GM21367 (cell line): Measurements from ENCODE around the gene TRPM6.
A peak's percentile ranks its signal among the peaks of the same experiment; 100 is the strongest.
"Not testable (repeated sequence)": the region's sequence is repeated elsewhere in the genome, so short reads cannot be mapped to it uniquely, and the experiment has no call there.

Source experiments
- ATAC-seq: cut with Tn5 transposase; IDR thresholded peaks from one replicate; pipeline ENCODE4 v1.9.1; 2021; ENCODE audit not compliant: unreplicated experiment

The TRPM6 gene, protein sequence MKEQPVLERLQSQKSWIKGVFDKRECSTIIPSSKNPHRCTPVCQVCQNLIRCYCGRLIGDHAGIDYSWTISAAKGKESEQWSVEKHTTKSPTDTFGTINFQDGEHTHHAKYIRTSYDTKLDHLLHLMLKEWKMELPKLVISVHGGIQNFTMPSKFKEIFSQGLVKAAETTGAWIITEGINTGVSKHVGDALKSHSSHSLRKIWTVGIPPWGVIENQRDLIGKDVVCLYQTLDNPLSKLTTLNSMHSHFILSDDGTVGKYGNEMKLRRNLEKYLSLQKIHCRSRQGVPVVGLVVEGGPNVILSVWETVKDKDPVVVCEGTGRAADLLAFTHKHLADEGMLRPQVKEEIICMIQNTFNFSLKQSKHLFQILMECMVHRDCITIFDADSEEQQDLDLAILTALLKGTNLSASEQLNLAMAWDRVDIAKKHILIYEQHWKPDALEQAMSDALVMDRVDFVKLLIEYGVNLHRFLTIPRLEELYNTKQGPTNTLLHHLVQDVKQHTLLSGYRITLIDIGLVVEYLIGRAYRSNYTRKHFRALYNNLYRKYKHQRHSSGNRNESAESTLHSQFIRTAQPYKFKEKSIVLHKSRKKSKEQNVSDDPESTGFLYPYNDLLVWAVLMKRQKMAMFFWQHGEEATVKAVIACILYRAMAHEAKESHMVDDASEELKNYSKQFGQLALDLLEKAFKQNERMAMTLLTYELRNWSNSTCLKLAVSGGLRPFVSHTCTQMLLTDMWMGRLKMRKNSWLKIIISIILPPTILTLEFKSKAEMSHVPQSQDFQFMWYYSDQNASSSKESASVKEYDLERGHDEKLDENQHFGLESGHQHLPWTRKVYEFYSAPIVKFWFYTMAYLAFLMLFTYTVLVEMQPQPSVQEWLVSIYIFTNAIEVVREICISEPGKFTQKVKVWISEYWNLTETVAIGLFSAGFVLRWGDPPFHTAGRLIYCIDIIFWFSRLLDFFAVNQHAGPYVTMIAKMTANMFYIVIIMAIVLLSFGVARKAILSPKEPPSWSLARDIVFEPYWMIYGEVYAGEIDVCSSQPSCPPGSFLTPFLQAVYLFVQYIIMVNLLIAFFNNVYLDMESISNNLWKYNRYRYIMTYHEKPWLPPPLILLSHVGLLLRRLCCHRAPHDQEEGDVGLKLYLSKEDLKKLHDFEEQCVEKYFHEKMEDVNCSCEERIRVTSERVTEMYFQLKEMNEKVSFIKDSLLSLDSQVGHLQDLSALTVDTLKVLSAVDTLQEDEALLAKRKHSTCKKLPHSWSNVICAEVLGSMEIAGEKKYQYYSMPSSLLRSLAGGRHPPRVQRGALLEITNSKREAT (N-terminal part only)

DNA sequence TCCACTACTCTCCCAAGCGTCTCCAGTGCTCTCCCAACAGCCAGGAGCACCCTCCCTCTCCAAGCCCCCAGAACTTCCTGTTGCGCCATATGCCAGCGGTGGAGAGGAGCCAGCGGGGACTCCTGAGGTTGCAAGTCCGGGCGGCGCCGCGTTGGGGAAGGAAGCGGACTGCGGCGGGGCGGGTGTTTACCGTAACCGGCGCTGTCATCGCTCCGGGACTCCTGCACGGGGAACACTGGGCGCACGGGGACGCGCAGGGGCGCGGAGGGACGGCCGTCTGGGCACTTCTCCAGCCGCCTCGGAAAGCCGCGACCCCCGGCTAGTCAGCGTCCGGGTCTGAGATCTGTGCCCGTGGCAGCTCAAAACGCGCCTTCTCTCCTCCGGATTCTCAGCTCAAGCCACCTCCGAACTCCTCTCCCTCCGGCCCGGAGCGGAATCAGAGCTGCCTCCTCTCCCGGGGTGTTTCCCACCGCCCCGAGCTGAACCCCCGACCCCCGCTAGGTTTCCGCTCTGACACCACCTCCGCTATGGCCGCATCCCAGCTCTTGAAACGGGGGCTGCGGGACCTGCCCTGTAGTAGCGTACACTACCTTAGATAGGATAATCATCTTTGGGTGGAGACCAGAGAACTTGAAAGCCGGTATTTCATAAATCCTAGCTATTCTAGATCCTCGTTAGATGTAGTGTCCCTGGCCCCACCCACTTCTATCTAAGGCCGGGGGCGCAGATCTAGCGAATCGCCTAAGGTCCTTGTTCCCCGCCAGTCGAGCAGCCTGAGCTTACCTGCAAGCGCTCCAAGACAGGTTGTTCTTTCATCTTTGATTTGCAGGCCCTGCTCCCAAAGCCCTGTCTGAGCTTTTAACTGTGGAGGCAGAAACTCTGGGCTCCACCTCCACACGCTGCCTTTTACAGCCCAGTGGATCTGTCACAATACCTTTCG, at the start of gene TRPM6:
TSS of gene TRPM6 (minus strand) at position 881 of the 940 bp plus-strand sequence. CDS start at position 816, 65 bp downstream.
- peak; percentile 65 for ATAC-seq

DNA sequence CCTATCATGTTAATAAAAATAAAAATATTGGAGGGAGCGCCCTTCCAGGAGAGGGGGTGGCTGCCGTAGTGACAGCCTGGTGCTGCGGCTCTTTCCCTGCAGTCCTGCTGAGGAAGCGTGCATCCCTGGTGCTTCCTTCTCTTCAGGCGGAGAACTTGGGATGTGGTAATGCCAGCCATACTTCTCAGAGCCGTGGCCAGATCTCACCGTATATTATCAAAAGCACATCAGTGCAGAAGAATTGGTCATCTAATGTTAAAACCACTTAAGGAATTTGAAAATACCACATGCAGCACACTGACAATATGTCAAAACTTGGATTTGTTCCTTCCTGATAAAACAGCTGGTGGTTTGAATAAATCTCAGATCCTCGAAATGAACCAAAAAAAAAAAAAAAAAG, 47.3 kb upstream of the TRPM6 start:
- no peak for ATAC-seq

DNA sequence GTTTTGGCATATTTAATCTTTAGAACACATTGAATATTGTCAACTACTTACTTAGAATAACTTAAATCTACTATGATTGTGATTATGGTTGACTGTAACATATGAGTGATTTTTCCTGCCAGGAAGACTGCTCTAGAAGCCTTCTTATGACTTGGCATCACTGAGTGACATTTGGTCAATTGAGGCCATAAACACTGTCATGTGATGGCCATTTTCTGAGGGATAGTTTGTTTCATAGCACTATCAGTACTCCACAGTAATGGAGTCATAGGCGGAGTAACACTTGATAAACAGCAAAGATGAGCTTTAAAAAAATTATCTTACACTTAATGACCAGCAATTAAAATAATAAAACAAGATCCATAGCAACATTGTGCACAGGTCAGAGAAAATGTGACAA, 34.0 kb upstream of the TRPM6 start:
- ATAC-seq = no peak

DNA sequence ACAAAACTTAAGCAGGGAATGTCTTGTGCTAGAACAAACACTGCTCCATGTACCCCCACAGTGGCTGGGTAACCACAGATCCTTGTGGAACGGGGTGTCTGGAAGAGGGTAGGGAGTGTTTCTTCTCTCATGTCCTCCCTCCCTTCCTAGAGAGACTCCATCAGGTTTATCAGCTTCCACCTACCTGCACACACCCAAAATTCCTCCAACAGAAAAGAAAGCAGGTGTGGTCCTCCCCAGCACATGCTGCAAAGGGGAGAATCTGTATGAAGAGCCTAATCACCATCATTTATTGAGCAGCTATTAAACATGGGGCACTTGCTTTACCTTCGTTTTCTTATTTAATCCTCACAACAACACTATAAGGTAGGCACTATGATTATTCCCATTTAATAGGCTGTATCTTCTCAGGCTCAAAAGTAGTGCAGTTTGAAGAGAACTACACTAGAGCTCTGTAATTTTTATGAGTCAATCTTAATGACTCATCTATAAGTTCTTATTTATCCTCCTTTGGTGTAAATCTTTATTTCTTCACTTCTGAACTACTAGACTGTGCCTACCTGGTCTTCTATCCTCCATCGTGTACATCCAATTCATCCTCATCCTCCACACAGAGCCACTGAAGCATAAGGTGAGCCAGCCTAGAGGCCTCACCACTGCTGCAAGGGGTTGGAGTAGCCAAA, 33.4 kb upstream of the TRPM6 start:
- no peak for ATAC-seq

DNA sequence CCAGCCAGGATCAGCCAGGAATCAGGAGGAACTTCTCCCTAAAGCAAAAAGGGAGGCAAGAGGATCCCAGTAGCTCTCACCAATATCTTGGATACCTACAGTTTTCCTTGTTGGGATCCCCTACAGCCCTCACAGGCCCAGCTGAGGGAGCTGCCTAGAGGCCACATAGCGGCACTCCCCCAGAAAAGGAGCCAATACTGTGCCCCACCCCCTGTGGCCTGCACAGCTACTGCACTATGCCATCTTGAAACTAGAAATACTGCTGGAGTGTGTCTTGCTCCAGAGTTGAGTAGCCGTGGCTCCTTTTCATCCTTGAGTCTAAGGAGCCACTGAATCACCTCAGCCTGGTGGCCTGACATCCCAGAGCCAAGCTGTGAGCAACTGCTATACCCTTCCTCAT, 22.3 kb upstream of the TRPM6 start:
- no peak for ATAC-seq

DNA sequence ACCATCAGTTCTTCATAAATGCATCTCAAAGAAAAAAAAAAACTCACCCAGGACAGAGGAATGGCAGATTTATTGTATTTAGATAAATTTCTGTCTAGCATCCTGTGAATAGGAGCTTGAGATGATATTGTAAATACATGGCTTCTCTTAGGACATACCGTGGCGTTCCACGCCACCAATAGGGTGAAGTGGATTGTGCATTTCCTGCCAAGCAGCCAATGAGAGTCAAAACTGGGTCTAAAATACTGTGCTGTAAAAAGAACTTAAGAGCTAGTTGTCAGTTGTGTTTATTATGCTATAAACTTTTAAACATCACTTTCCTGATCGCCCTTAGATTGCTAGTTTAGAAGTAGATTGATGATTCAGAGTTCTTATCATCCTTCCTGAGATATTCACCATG, 20.9 kb upstream of the TRPM6 start:
- no peak for ATAC-seq

DNA sequence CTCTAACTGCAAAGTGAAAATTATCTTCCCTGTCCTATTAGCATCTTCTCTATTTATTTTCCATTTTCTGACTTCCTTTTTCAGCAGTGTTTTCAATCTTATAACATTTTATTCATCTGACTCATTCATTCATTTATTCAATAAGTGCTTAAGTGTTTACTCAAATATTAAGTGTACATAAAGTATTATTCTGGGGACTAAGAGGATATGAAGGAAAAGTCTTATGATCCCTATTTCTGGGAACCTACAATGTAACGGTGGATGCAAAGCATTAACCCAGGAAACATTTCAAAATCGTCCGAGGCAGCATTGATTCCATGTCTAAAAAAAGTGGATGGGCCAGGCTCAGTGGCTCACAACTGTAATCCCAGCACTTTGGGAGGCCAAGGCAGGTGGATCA, 19.4 kb upstream of the TRPM6 start:
- no peak for ATAC-seq

DNA sequence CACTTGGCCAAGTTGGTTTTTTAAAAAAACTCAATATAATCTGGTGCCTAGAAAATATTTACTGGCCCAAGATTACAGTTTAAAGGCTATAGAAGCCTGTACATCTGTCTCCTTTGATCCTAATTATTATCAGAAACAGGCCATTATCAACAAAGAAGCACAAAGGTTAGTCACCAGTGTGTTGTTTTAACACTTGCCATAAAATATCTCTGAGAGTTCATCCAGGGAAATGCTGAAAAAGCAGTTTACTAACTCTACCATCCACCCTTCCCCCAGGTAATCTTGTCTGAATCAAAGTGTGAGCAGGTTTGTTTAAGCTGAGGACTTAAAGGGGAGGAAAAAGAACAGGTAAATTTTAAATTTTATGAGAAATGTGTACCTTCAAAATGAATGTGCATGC, 13.3 kb upstream of the TRPM6 start:
- ATAC-seq = no peak

DNA sequence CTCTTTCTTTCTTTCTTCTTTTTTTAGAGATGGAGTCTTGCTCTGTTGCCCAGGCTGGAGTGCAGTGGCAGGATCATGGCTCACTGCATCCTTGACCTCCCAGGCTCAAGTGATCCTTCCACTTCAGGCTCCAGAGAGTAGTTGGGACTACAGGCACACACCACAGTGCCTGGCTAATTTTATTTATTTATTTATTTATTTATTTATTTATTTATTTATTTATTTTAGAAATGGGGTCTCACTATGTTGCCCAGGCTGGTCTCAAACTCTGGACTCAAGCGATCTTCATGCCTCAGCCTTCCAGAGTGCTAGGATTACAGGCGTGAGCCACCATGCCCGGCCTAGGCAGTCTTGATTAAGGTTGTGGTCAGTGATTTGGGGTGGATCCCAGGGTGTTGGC, 728 bp upstream of the TRPM6 start:
- not testable (repeated sequence) for ATAC-seq

DNA sequence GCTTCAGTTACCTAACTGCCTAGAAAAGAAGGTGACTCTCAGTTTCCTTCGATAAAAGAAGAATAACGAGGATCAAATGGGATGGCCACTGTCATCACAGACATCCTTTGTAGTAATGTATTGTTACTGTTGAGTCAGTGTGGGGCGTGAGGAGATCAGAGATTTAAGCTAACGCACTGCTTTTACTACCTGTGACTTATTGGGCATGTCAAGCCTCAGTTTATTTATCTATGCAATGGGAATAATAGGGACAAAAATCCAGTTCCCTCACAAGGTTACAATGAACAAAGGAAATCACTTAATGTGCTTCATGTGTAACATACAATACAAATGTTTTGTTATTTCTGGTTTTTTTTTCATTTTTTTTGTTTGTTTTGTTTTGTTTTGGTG, 255 bp upstream of the TRPM6 start:
- no peak for ATAC-seq

DNA sequence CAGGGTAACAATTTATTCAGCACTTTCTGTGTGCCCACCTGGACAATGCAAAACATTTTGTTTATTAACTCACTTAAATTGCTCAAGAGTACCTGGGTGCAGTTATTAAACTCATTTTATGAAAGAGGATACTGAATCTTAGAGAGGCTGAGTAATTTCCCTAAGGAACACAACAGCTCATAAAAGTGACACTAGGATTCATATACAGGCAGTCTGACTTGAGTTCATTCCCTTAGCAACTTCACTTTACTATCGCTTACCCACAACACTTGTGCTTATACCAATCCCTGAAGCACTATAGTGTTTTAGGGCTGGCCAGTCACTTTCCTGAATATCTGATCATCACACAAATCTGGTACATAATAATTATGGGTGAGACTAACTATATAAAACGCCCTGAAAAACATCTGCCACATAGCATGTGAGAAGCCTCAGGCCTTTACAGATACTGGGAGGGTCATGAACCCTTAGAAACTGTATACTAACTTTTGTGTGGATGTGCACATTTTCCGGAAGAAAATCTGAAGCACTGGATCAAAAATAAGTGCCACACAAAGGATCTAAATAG, 11.3 kb downstream of the TRPM6 start:
- ATAC-seq = no peak

DNA sequence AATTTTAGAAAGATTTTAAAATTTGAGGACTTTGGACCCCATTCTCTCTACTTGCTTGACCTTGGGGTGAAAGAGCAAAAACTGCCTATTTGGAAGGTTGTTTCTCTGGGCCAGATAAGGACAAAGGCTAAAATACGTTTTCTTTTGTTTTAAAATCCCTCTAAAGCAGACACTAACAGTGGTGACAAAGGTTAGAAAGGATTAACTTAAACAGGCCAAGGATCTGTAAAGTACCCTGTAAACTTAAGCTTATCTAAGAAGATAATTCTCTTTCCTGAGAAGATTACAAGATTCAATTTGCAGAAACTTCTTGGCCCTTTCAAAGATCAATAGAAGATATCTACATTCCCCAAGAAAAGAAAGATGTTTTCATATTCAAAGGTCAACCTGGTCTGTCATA, 12.1 kb downstream of the TRPM6 start:
- no peak for ATAC-seq

DNA sequence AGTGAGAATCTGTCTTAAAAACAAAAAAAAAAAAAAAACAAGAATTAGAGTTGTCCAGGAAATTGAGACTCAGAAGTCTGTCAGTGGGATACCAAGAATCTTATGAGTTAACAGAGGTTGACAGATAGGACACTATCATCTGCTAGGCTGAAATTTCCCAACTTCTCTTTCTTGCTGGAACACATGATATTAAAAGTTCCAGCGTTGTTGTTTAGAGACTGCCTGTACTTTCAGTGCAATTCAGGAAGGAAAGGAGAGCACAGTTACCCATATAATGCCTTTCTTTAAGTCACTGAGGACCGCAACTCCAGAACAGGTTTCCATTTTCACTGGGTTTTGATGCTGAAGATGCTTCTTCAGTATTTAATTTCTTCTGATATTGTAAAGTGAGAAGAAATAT, 13.5 kb downstream of the TRPM6 start:
- ATAC-seq = no peak

DNA sequence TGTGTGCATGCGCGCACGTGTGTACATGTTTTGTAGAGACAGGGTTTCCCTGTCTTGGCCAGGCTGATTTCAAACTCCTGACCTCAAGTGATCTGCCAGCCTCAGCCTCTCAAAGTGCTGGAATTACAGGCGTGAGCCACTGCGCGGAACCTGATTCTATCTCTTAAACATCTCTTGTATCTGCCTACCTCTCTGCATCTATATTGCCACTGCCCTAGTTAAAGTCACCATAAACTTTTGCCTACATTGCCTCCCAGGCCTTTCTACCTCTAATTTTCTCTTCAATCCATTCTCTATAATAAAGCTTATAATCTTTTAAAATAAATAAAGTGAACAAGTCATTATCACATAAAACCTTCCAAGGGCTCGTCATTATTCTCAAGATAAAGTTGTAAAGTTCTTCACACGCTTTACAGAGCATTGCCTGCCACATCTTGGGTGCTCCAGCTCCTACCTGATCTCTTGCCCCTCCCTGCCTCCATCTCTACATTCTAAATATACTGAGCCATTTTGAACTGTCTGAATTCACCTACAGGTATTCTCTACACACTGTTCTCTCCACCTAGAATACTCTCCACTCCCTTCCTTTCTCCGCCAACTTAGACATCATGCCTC, 15.0 kb downstream of the TRPM6 start:
- no peak for ATAC-seq

DNA sequence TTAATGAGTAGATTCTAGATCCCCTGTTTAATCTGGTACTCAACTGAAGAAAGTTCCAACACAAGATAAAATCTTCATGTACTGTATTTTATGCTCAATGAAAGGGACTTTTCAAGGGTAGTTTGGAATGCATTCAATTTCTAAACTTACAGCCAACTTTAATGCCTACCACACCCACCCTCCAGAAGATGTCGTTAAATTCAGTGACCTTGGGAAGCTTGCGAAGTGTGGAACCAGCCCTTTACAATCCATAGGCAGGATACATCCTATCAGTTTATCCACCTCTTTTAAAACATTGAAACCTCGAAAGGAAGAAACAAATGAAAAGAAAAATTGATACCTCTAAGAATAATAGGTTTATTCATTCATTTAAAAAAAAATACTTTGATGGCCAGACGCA, 20.2 kb downstream of the TRPM6 start:
- no peak for ATAC-seq

DNA sequence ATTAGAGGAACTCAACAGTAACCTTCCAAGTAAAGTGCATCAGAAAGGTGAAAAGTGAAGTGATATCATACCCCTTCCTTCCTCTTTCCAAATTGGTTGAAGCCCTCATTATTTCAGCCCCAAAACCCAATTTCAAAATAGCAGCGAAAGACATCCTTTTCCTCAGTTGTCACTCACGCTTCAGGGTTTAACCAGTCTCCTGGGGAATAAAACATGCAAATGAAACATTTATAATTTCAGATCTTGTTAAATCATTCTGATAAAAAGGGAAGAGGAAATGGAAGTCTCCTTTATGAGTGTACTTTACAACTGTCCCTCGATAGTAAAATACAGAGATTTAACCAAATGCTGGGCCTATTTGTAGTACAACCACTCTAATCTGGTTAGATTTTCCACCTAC, 22.5 kb downstream of the TRPM6 start:
- ATAC-seq = no peak

DNA sequence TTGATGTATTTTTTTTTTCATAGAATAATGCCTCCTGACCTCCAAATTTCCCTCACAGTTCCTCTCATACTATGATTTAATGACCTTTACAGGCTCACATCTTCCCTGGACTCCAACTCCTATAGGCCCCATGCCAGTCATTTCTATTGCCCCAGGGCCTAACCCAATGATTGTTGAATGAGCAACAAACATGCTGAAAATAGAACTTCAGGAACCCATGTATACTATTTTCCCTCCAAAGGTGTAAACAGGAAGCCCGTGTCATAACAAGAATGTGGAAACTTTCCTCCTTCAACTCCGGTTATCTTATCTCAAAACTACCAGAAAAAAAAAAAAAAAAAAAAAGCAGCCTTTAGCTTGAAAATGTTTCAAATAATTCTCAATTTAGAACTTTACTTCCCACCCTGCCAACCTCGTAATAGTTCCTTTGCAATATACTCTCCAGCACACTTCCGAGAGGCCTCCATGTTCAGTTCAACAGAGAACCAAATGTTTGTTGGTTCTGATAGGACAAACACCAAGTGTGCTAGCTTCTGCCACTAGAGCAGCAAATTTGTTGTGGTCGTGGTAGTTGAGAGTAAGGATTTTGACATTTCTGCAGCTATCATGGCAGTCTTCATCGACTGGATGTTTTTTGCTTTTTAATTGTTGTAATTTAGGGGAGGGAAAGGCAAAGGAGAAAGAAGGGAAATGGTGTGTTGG, 25.8 kb downstream of the TRPM6 start:
- no peak for ATAC-seq

DNA sequence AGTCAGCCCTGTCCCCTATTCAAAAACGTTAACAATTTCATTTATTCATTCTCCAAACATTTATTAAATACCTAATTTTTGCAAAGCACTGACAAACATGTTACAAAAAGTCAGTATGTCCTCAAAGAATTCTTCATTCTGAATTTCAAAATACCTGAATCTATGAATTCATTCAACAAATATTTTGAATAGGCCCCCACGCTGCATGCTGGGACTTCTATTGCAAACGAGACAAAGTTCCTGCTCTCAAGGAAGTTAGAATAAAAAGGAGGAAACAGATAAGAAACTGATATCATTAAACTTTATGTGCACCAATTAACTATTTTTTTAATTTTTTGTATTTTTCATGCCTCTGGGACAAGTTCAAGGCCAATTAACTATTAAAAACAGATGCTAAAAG, 26.6 kb downstream of the TRPM6 start:
- no peak for ATAC-seq
